Measurements from ENCODE around the gene SKI. TPM values are rescaled to one million over a fixed set of nuclear protein-coding genes. Genes with fewer than 3 reads are reported as not detected.

Gene SKI
- total and polyA plus RNA-seq, 9 of the 15 experiments (the other 6 are each of a cell fraction or from before 2014, with no cell fraction given): 0.10 to 60.5 (median 4.6) TPM

- TF ChIP-seq ZNF280B (CRISPR knock-in tag; IDR thresholded peaks at IDR 0.05) (no peak), NFIX (CRISPR knock-in tag; IDR thresholded peaks at IDR 0.05; ENCODE audit: low read depth) (no peak), ELF1 (tag; IDR thresholded peaks at IDR 0.05) (no peak), MCM5 (IDR thresholded peaks at IDR 0.05; ENCODE audit: low read depth) (no peak), ATF2 (CRISPR knock-in tag; IDR thresholded peaks at IDR 0.05) (peak; percentile 84), PCBP2 (IDR thresholded peaks at IDR 0.05; ENCODE audit: low read depth, low read length, poor library complexity, severe bottlenecking) (no peak), HMGXB4 (CRISPR knock-in tag; IDR thresholded peaks at IDR 0.05) (no peak), PTTG1 (tag; IDR thresholded peaks at IDR 0.05; ENCODE audit: low read depth) (no peak), CREB3L1 (IDR thresholded peaks at IDR 0.05; ENCODE audit: borderline replicate concordance, low read depth) (peak; percentile 100), NFATC3 (IDR thresholded peaks at IDR 0.05) (no peak)
Measured at GRCh38 chr1:2180297-2181245, 47.5 kb upstream of the SKI start (continued).

Measured in K562 (cell line).